HG02870 (cell line): ENCODE results near the gene COX5B.

ENCODE experiments used
- ATAC-seq: cut with Tn5 transposase; IDR thresholded peaks from one replicate; pipeline ENCODE4 v1.9.1; 2021; ENCODE audit warnings: mild to moderate bottlenecking, moderate library complexity; ENCODE audit not compliant: unreplicated experiment

COX5B gene

DNA sequence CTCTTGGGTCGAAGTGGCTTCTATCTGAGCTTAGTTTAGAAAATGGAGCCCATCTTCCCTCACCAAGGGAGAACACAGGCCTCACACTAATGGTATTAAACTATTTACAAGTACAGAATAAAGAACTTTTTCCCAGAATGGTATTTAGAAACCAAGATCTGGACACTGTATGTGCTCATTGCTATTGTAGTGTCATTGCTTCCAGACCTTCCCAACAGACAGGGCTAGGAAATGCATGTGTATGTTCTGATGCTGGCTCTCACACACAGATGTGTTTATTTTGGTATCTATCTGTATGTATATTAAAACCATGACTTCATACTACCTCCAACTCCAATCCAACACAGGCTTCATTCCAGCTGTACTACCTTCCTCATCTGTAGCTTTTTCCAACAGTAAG, 8.0 kb downstream of the COX5B start:
- no peak for ATAC-seq

GRCh38 chr2:97654309-97654708, 8.4 kb downstream of the COX5B start:
- no peak for ATAC-seq

DNA sequence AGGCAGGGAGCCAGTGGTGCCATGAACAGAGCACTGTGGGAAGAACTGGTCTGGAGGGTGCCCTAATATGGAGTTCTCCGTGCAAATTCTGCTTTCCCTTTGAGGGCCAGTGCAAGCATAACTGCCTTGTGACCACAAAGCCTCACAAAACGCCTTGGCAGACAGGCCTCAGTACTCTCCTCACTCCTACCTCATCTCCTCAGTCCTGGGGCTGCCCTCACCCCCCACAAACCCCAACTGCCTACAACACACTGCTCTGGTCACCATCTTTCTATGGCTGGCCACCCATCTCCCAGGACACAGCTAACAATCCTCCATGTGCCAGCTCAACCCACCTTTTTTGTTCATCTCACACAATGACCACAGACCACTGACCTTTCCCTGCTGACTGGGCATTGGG, 8.9 kb downstream of the COX5B start:
- no peak for ATAC-seq

DNA sequence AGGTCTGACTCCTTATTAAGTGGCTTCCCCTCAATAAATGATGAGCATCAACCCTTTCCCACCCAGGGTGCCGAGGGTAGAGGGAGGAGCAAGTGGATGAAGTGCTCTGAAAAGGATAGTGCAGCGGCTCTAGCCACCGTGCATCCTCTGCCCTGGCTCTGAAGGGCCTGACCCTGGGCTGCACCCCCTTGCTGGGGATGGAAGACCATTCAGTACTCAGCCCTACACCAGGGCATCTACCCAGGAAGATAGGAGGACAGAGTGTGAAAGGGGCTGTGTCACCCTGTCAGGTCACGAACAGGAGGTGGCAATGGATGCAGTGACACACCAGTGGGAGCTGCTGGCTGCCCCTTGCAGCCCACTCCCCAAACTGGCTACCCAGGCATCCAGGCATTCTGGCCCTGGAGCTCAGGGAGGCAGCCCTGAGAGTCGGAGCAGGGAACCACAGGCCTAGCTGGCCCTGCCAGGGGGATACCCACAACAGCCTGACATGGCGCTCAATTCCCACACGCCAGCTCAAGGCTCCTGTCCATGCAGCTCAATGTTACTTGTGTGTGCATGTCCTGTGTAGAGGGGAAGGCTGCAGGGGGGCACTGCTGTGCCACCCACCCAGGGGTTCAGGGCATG, 10.4 kb downstream of the COX5B start:
- no peak for ATAC-seq

DNA sequence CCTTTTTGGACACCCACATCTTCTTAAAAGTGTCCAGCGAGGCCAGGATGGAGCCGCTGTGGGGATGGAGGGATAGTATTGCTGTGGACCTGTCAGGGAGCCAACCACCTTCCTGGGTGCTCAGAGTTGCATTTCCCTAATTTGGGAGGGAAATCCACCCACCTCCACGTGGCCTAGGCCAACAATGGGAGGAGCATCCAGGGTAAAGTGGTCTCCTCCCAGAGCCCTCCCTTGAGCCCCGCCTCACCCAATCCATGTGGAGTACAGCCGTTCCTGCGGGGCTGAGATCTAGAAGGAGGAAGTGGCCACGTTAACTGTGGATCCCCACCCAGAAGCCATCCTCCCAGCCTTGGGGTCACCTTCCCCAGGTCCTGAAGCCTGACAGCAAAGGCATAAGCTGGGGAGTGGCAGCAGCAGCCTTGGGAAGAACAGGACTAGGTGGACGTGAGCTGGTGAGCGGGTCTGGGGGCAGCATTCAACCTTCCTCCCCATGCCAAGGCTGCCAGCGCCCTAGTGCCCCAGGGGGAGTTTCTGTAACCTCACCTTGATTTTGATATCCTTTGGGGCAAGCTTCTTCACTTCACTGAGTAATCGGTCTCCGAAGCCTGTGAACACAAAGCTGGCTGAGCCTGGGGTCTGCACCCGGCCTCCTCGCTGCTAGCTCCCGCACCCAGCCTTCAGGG, 11.2 kb downstream of the COX5B start:
- ATAC-seq: no peak

GRCh38 chr2:97657986-97658690, 12.3 kb downstream of the COX5B start:
- no peak for ATAC-seq

- no peak for ATAC-seq
These were observed 12.9 kb downstream of the COX5B start for GRCh38 chr2:97658691-97659157.

GRCh38 chr2:97659256-97660043, 13.6 kb downstream of the COX5B start:
- no peak for ATAC-seq

DNA sequence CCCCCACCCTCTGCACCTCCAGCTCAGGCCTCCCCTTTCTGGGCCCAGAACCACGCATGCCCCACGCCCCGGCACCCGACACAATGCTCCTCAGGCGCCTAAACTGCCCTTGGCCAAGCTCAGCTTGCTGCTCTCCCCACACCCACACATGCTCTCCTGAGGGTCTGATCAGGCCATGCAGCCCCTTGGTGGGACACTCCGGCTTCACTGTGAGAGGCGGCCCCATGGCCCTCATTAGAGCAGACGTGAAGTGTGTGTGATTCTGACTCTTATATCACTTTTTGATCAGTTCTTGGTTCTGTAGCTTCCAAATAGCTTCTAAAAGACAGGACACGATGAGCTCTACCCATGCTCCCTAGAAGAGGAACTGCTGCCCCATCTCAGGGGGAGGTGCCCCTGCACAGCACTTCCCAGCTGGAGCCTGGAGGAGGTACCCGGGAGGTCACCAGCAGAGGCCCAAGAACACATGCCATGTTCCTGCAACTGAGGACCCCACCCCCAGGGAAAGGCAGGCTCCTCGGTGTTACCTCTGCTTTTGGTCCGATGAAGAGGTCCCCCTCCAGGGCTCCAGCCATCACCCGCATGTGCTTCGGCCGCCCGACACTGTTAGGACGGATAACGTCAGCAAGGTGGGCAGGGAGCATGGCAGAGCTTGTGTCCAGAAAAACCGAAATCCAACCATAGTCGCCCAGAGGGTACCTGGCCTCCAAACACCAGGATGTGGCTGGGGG, 14.3 kb downstream of the COX5B start:
- ATAC-seq: no peak

DNA sequence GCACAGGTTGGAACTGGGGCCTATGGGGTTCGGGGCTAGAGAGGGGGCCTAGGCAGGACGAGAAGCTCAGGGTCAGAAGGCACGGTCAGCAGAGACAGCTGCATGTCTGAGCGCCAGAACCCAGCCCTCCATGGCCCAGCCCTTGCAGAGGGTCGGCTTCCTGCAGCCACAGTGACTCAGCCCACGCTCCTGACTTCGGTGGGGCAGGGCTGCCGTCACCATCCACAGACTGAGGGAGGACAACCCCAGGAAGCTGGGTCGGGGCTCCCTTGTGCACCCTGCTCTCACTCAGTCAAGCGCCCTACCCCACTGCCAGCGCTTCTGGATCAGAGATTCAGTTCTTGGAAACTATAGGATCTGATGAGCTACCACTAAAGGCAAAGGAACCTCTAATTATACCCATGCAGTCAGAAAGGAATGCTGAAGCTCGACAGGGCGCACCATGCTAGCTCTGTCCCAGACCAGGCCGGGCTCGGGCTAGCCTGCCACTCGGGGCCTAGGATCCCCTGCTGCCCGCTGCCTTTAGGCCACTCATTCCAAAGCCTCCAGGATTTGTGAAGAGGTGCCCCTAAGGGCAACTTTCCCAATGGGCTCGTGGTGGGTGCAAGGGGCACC, 15.0 kb downstream of the COX5B start:
- ATAC-seq: no peak

DNA sequence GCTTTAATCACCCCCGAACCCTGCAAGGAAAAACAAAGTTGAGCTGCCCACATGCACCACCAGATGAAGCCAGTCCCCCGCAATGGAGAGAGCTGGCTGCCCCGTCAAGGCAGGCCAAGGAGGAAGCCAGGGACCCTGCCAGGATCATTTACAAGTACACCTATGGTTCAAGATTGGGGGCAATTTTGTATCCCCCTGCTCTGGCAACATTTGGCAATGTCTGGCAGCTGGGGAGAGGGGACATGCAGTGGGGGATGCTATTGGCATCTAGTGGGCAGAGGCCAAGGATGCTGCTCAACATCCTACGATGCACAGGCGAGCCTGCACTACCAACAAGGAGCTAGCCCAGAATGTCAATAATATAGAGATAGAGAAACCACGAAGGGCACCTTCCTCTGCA, 16.1 kb downstream of the COX5B start:
- no peak for ATAC-seq

GRCh38 chr2:97662386-97662894, 16.6 kb downstream of the COX5B start:
- no peak for ATAC-seq

DNA sequence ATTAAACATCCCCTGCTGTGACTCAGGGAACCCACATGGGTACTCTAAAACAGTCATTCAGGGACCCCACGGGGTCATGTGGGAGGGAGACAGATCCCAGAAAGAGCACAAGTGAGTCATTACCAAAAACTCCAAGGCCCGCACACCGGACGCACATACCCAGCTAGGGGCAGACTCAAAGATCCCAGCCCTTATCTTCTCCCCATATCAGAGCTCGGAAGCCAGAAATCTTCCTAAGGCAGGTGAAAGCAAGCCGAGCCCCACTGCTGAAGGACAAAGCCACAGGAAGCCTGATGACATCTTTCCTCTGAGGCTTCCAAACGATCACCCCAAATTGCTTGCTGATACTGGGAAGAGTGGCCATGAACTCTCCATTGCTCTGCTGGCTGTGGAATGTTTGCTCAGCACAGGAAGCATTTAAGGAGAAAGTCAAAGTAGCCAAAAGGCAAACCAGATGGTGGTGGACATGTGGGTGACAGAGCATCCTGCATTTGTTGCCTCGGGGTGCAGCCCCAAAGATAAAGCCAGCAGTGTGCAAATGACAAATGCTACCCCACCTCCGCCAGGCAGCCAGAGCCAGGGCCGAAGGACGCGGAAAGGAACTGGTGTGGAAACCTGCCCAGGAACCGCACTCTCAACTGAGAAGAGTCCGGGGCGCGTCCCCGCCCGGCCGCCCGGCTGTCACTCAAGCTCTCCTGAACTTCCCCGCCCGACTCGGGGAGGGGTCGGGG, 17.2 kb downstream of the COX5B start:
- peak; percentile 38 for ATAC-seq

GRCh38 chr2:97663626-97663961, 17.7 kb downstream of the COX5B start:
- no peak for ATAC-seq

DNA sequence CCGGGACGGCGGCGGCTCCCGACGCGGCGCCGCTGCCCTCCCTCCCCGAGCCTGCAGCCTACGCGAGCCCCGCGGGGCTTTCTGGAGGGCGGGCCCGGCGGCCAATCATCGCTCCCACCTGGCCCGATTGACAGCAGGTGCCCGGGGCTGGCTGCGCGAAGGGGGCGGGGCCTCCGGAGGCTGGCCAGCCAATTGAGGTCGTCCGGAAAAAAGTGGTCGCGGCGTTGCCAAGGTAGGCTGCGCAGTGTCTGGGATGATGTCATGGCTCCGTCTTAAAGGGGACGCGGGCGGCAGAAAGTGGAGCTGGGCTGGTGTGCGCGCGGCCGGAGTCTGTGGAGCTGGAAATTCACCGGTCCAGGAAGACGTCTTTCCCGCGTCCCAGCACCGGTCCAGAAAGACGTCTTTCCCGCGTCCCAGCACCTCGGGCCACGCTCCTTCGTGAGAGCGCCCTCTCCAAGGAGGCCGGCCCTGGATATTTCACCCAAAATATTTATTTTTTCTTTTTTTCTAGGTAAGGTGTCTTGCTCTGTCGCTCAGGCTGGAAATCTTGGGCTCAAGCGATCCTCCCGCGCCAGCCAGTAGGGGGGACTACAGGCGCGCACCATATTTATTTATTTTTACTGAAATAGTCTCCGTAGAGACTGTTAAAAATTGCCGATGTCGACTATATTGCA, 18.2 kb downstream of the COX5B start, which contains the start of gene ACTR1B:
TSS of gene ACTR1B (minus strand) at position 83 of the 674 bp plus-strand sequence. CDS start 154 bp downstream, outside the sequence.
- ATAC-seq: peak; percentile 76

DNA sequence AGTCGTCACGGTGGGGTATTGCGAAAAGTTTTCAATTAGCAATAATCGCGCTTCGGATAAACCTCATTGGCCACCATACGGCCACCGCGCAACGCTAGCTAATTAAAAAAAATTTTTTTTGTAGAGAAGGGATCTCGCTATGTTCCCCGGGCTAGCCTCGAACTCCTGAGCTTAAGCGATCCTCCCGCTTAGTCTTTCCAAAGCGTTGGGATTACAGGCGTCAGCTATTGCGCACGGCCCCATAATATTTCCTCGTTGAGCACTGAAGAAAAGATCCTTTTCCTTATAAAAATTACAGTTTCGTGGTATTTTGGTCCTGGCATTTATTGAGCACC, 18.7 kb downstream of the COX5B start:
- ATAC-seq: no peak

- ATAC-seq: no peak
These were observed 23.6 kb downstream of the COX5B start, which contains the start of gene C2orf92 for GRCh38 chr2:97669448-97669847. Gene C2orf92 (plus strand): TSS chr2:97669713. CDS start chr2:97669789, 76 bp downstream.

- ATAC-seq: no peak
These were observed 24.6 kb downstream of the COX5B start for GRCh38 chr2:97670471-97670870.

DNA sequence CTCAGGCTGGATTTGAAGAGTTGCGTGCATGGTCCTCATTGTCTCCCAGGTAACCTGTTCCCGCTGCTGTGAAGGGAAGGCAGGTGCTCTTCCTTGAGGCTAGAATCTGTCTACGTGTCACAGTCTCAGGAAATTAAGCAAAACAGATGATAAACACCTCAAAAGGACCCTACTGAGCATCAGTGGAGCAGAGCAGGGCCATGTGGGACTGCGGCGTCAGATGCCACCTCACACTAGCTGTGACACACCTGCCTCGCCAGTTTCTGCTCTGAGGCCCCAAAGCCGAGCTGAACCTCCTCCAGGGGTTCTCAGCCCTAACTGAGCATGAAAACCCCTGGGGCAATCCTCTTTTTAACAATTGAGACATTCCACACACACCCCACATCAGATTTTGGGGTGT, 25.7 kb downstream of the COX5B start:
- ATAC-seq: no peak
